ENCODE data around the gene CCDC116.
"Not testable (repeated sequence)": the region's sequence is repeated elsewhere in the genome, so short reads cannot be mapped to it uniquely, and the experiment has no call there.

Gene CCDC116, protein sequence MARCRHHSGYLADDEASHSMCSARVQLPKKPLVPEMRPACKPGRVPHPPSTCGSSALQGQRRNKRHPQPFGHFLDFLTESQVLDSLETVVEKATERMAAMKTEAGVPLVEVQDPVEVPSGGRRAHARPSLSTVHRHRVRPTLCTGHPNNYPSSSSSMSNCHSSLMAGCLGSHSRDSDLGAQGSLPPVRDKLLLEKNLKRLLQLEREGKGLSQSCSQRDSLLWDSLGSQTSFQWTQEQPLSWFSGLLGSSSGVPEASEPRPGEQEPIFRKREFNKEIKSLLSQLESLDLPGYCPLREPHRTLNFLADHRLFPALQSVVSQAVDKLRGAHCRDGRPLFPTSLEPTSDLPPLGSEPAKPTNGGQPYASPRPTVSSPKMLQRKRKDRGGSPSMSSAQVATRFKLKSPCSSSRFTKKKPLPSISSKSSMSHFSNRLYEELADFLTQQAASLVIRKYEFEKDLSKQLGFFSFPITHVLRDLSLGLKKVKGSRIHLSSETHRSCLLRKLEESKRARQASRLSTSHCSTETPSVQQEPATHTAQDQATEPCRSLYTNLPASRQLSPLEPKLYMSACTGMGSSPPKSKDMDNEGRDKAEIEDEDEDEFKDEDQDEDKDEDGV

DNA sequence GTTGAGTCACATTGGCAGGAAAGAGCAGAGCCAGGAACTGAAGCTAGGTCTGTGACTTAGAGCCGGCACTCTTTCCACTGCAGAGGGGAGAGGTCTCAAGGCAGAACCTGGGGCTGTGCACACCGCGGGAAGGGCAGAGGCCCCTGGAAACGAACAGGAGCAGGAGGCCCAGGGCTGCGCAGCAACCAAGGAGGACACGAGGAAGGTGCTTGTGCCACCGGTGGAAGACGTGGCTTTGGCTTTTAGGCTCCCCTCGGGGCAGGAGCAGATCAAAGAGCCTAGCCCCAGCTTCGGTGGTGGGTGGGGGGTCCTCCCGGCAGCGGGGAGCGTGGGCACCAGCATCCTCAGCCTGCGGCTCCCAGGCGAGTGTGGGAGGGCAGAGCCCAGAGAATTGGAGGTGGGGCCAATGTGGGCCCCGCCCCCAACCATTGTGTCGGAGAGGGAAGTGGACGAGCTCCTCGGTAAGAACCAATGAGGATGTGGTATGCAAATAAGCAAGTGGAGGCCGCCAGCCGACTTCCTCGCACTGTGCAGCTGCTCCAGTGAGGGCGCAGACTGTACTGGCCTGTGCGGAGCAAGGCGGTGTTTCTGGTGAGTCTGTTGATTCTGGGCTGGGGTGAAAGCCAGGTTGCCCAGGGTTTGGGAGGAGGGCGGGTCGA is at the start of gene CCDC116:
CCDC116 (plus strand) TSS at position 524 of the 659 bp plus-strand sequence. CDS start 422 bp downstream, outside the sequence.
- DNase-seq (ENCODE audit: extremely low read depth in 1 of 2, low read depth in 1 of 2): peak; percentile 46 to 61

DNA sequence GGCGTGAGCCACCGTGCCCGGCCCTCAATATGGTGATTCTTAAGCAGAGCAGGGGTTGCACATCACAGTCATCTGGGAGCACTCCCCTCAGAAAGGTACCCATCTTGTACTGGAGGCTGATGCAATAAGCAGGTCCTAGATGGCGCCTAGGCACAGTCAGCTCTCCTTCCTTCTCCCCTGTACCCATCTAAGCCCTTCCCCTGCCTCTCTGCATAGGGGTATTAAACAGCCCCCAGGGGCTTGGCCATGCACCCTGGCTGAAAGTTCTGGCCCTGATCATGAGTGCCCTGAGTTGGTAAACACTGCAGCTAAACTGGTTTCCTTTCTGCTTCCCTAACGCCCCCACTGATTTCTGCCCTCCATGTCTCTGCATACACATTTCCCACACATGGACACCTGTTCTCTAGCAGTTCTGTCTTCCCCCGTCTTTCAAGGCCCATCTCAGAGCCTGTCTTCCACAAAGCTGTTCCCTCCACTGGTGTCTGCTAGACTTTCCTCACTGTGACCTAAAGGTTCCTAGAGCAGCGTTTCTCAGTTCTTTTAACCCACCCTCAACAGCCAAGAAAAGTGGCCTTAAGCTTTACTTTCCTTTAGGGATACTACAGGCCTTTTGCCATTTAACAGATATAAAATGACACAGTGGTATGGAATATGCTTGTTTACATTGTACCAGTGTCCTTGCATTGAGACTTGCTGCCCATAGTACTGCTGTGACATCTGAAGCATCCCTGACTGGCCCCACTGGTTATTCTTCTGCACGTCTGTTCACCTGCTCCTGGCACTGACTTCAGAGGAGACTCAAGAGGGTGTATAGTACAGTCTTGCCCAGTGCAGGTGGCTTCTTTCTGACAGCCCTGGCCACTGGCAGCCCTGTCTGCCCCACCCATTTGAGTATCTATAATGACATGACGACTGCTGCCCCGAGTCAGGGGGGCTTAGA is 49.5 kb upstream of the CCDC116 start:
- DNase-seq (ENCODE audit: extremely low read depth in 1 of 2, low read depth in 1 of 2): no peak

DNA sequence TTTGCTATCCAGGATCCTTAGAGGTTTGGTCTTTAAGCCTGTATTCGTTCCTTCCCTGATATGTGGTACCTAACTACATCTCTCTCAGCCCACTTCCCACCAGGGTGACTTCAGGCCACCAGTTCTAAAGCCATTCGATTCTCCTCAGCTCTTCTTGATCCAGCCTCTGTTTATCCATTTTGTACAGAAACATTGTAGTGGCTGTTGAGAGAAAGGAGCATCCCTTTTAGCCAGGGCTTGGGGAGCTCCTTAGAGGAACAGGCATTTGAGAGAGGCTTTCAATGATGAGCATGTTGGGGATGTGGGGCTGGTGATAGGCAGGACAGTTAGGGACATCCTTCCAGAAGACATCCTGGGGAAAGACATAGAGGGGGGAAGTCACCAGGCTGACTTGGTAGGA is 47.2 kb upstream of the CCDC116 start:
- DNase-seq (ENCODE audit: extremely low read depth in 1 of 2, low read depth in 1 of 2): no peak

DNA sequence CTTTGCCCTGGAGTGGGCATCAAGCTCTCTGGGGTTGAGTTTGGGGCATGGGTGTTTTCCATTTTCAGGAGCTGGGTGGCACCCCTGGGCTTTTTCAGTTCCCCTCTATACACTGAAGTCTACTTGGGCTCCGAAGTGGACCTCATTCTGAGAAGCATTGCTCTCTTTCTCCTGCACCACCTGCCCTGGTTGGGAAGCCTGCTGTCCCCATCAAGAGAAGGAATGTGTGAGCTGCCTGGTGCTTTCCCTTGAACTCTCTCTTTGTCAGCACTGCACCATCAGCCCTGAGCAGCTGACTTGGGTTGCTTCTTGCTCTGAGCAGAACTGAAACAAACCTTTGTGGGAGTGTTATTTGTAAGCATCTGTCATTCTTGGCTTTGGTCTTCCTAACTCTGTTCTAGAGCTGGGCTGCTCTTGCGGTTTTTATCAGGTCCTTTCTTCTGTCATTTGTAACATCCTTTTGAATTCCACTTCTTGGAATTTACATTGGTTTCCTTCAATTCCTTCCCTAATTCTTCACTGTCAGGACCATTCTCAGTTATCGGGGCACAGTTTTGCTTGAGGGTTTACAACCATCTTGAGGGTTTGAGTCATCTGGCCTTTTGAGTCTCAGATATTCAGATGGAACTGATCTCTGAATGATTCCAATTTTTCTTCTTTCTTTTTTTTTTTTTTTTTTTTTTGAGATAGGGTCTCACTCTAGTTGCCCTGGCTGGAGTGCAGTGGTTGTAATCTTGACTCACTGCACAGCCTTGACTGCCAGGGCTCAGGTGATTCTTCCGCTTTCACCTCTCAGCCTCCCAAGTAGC is 44.6 kb upstream of the CCDC116 start:
- DNase-seq (ENCODE audit: extremely low read depth in 1 of 2, low read depth in 1 of 2): peak; percentile 19 to 55

DNA sequence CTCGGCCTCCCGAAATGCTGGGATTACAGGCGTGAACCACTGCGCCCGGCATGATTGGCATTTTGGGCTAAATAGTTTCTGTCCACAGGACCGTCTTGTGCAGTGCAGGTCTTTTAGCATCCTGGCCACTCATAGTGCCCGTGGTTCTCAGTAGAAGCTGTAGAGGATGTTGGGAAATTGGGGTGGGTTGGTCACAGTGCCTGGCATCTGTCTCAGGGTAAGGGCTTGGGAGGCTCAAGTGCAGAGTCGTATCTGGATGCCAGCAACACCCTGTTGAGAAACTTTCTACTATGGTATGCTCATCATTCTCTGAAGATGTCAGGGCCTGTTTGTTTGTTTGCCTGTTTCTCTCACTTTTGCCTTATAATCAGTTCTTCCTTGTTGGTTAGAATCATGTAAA is 43.2 kb upstream of the CCDC116 start:
- DNase-seq (ENCODE audit: extremely low read depth in 1 of 2, low read depth in 1 of 2): no peak

DNA sequence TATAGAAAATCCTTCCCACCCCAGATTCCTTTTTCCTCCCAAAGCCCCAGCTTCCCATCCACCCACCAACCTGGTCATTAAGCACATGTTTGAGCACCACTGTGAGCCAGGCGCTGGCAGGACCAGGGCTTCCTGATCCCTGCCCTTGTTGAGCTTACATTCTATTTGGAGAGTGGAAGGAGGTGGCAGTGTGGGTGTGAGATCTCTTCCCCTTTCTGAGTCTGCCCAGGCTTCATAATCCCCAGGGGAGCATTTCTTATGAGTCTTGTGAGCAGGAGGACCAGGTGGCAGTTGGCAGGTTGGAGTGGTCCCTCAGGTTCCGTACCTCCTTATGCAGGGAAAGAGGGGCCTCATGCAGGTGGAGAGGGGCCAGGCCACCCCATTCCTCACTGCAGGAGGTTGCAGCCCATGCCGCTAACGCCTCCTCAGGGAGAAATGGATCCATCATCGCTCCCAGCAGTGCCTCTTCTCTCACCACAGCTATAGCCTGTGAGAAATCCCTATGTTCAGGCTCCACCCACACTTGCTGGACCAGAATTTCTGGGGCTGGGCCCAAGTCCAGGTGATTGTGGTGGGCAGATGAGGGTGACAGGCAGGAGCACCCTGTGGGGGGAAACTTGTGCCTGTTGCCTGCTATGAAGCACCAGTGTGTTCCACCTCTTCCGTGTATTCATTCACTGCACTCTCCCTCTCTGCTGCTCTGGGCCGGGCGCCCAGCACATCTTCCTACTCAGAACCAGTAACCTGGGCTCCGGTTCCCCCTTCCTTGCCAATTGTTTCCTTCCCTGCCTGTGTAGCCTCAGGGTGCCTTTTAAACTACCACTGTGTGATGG is 41.5 kb upstream of the CCDC116 start:
- DNase-seq (ENCODE audit: extremely low read depth in 1 of 2, low read depth in 1 of 2): no peak

DNA sequence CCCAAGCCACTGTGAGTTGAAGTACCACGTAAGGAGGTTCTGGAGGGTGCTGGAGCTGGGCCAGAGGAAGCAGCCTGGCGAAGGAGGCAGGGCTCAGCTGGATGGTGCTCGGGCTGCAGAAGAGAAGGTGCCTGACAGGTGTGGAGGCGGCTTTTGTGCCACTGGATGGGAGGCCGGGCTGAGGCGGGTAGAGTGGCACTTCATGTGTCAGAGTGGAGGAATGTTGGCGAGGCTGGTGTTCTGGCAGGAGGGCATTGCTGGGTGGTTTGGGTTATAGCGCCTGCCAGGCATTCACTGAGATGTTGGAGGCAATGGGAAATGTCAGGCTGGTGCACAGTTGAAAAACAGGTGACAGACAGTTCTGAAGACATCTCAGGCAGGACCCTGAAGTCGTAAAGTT is 40.9 kb upstream of the CCDC116 start:
- no peak for DNase-seq (ENCODE audit: extremely low read depth in 1 of 2, low read depth in 1 of 2)

DNA sequence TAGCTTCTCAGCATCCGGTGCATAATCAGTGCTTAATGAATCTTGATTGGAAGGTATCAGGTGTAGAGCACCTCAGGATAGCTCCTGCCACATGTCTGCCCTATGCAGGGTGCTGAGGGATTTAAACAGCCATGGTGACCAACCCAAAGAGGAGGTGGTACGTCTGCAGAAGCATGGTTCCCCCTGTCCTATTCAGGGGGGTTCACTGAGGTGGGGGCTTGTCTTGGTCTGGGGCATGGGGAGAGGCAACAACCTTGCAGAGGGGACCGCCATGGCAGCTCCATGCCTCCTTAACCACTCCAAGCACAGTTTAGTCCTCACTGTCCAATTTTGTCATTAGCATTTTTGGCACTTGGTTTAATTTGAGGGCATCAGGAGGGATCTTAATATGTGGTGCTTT is 40.1 kb upstream of the CCDC116 start:
- no peak for DNase-seq (ENCODE audit: extremely low read depth in 1 of 2, low read depth in 1 of 2)

DNA sequence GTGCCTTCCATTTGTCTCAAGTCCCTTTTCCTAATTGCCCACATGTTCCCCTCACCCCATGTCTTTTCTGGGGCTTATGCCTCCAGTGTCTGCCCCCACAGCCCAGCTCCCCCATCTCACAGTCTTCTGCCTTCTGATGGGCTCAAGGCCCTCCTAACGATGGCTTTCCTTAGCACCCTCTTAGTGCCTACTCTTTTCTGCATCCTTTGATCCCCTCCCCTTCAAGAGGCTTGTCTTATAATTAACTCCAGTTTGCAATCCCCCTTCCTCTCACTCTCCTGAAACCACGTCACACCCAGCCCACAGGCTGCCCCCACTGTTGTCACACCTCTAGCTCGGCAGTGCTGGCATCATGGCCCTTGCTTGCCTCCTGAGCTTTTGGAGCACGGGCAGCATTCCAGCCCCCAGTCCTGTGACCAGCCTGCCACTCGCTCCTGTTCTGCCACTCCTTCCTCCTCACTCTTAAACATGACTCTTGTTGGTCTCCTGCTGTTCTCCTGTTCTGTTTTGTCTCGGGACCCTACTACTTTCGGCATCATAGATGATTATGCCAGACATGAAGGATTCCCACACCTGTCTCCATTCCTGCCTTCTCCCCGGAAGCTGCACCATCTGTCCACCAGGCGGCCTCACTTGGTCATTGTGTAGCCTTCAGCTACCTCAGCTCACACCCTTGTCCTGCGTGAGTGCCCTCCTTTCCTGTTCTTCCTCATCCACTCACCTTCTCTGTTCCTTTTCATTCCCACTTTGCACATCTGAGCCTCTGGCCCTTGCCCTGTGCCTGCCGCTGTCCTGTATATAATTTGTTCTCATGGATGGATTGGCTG is 38.9 kb upstream of the CCDC116 start:
- no peak for DNase-seq (ENCODE audit: extremely low read depth in 1 of 2, low read depth in 1 of 2)

DNA sequence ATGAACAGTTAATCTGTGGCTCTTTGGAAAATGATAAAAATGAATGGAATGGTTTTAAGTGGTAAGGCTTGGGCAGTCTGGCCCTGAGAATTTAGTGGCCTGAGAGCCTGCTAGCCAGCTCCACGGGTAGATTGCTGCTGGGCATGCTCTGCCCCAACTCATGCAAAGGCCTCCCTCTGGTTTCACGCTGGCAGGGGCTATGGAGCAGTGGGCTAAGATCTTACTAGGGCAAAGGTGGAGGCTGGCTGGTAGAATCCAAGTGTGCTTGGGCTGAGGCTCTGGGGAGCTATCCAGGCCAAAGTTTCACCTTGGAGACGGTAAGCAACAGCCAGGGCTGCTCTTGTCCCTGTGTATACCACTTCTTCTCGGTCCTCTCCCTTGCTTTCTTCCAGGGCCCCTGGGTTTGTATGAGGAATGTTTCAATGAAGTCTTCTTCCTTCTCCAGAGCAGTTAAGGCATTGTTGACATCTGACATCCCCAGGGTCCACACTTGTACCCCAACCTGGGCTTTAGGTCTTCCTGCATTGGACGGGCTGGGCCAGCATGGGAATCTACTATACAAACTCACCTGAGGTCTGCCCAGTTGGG is 37.6 kb upstream of the CCDC116 start:
- DNase-seq (ENCODE audit: extremely low read depth in 1 of 2, low read depth in 1 of 2): no peak

DNA sequence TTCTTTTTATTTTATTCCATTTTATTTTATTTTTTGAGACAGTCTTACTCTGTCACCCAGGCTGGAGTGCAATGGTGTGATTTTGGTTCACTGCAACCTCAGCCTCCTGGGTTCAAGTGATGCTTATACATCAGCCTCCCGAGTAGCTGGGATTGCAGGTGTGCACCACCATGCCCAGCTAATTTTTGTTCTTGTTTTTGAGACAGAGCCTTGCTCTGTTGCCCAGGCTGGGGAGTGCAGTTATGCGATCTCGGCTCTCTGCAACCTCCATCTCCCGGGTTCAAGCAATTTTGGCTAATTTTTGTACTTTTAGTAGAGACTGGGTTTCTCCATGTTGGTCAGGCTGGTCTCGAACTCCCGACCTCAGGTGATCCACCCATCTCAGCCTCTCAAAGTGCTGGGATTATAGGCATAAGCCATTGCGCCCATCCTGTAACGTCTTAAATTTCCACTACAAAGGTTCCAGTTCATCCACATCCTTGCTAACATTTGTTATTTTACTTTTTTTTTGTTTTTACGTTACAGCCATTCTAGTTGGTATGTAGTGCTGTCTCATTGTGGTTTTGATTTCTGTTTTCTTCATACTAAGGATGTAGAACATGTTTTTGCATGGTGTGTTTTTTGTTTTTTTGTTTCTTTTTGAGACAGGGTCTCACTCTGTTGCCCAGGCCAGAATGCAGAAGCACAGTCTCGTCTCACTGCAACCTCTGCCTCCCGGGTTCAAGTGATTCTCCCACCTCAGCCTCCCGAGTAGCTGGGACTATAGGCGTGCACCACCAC is 36.0 kb upstream of the CCDC116 start:
- DNase-seq (ENCODE audit: extremely low read depth in 1 of 2, low read depth in 1 of 2): not testable (repeated sequence)

DNA sequence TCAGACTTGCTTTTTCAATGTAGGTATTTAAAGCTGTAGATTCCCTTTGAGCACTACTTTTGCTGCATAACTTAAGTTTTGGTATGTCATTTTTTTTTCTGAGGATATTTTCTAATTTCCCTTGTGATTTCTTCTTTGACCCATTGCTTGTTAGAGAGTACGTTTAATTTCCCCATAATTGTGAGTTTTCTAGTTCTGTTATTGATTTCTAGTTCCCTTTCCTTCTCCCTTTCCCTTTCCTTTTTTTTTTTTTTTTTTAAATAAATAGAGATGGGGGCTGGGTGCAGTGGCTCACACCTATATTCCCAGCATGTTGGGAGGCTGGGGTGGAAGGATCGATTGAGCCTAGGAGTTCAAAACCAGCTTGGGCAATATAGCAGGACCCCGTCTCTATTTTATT is 34.3 kb upstream of the CCDC116 start:
- no peak for DNase-seq (ENCODE audit: extremely low read depth in 1 of 2, low read depth in 1 of 2)

DNA sequence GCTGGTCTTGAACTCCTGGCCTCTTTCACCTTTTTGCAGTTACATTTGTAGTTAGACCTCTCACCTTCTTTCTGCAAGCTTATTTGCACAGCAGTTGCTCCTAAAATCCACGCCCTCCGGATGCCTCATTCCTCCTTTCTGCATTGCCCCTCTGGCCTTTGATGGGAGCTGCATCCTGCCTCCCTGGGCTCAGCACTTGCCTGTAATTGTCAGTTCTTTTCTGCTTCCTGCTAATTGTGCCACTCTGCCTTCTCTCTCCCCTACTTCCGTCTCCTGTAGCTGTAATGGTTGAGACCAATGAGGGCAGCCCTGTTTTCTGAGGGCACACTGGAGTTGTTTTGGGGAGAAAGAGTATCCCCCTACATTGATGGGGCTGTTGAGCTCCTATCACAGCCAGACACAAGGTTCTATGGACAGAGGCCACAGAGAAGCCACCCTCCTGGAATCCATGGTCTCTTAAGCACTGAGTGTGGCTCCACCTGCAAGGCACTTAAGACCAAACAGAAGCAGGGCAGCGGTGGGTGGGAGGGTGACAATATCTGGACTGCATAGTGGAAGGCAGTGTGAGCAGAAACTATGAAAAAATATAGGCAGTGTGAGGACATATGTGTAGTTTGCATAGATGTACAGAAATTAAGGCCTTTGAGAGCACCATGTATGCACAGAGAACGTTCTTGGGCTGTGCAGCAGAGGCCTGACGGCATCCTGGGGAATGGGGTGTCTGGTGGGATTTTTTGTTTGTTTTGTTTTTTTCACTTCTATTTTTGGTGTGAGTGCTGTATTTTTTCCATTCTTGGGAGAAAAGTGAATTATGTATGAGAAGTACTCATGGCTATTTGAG is 33.3 kb upstream of the CCDC116 start:
- no peak for DNase-seq (ENCODE audit: extremely low read depth in 1 of 2, low read depth in 1 of 2)

DNA sequence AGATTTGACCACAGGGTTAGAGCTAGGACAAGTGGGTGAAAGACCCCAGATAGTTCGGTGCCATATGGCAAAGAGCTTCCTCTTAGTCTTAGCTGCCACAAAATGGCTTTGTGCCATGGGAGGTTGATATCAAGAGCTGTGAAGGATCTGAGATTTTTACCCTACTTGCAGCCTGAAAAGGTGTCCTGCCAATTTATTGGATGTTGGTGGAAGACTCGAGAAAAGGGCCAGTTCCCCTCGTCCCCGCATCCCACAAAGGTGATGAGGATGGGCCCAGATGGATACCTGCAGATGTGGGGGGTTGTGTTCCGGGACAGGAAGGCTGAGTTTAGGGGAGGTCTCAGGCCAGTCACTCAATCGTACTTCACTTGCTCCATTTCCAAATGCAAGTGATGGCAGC is 30.0 kb upstream of the CCDC116 start:
- DNase-seq (ENCODE audit: extremely low read depth in 1 of 2, low read depth in 1 of 2): no peak

DNA sequence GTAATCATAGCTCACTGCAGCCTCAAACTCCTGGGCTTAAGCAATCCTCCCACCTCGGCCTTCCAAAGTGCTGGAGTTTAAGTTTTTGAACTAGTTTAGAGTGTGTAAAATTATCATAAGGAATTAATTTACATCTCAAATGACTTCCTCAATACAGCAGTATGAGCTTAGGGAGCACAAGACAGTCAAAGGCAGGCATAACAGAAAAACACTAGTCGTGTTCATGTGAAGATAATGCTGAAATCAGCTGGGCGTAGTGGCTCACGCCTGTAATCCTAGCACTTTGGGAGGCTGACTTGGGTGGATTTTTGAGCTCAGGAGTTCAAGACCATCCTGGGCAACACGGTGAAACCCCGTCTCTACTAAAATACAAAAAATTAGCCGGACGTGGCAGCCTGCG is 28.6 kb upstream of the CCDC116 start:
- DNase-seq (ENCODE audit: extremely low read depth in 1 of 2, low read depth in 1 of 2): no peak

DNA sequence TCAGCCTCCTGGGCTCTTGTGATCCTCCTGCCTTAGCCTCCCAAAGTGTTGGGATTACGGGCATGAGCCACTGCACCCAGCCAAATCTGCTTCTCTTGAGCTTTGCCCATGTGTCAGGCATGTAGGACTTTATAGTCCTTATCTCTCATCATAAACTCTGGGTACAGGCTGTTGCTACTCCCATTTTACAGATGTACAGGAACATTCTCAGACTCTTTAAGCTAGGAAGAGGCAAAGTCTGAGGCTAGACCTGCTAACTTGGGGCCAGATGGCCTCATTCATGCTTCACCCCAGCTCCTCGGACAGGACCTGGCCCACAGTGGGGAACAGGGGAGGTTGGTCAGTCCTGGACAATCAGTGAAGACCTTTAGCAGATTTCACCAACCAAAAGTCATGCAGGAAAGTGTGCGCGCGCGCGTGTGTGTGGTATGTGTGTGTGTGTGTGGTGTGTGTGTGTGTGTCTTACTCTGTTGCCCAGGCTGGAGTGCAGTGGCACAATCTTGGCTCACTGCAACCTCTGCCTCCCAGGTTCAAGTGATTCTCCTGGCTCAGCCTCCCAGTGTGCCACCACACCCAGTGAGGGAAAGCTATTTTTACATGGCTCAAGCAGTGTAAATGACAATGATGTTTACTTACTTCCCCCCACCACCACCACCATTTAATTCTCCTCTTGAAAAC is 26.5 kb upstream of the CCDC116 start:
- no peak for DNase-seq (ENCODE audit: extremely low read depth in 1 of 2, low read depth in 1 of 2)

Data from stimulated activated CD8-positive, alpha-beta memory T cell treated with anti-CD3 and anti-CD28 coated beads, Interleukin-7, amount 100 ng/mL, for 48 hours (primary cell).